ENCODE results near the gene FOXK1.
"Not testable (repeated sequence)": the region's sequence is repeated elsewhere in the genome, so short reads cannot be mapped to it uniquely, and the experiment has no call there.

FOXK1 gene

GRCh38 chr7:4681886-4682620, at the start of gene FOXK1:
FOXK1 (plus strand) TSS chr7:4682295; CDS start chr7:4682309, 14 bp downstream.
- ATAC-seq: peak; percentile 84 to 87

DNA sequence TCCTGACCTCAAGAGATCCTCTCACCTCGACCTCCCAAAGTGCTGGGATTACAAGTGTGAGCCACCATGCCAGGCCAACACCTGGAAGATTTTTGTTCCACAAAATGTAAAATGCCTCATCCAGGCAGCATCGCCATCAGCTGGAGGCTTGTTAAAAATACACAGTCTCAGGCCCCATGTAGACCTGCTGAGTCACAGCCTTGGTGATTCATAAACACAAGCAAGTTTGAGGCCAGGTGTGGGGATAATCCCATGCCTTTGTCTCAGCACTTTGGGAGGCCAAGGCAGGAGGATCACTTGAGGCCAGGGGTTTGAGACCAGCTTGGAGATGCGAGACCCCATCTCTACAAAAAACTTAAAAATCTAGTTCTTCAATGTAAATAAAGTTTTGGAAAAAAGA, 49.1 kb upstream of the FOXK1 start:
- peak; percentile 41 to 66 for ATAC-seq

DNA sequence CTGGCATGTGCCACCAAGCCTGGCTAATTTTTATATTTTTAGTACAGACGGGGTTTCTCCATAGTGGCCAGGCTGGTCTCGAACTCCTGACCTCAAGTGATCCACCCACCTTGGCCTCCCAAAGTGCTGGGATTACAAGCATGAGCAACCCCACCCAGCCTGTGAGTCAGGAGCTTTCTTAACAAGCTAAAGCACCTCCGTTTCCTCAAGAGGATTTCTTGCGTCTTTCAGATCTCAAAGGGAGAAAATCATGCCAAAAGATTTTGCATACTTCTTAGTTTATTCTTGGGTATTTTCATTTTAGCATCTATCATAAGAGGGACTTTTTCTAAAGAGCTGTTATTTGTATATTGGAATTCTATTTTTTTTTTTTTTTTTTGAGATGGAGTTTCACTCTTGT, 47.9 kb upstream of the FOXK1 start:
- ATAC-seq: no peak

- ATAC-seq: no peak
Observed at GRCh38 chr7:4638781-4639575, 43.1 kb upstream of the FOXK1 start.

- ATAC-seq: peak in 1 of 2 donors; percentile 34
Observed at GRCh38 chr7:4641091-4641666, 40.9 kb upstream of the FOXK1 start.

- peak; percentile 80 to 83 for ATAC-seq
Observed at GRCh38 chr7:4641667-4642467, 40.2 kb upstream of the FOXK1 start.

DNA sequence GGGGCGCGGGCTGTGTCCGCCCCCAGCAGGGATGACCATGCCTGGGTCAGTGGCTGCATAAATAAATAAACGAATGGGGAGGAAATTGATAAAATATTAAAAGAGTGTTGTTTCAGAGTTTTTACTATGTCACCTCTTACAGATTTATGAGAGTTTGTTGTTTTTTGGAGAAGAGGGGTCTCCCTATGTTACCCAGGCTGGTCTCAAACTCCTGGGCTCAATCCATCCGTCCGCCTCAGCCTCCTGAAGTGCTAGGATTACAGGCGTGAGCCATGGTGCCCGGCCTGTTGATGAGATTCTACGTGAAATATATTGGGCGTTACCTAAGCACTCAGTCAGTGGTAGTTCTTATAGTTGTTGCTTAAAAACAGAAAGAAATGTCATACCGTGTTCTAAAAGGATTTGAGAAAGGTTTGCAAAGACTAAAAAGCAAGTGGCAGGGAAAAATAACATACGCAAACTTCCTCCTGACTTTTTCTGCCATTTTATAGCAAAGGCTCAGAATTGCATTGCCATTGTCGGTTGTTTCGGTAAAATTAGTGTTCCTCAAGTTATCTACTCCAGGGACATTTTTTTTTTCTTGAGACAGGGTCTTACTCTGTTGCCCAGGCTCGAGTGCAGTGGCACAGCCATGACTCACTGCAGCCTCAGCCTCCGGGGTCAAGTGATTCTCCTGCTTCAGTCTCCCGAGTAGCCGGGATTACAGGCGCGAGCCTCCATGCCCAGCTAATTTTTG, 39.5 kb upstream of the FOXK1 start:
- ATAC-seq: no peak

DNA sequence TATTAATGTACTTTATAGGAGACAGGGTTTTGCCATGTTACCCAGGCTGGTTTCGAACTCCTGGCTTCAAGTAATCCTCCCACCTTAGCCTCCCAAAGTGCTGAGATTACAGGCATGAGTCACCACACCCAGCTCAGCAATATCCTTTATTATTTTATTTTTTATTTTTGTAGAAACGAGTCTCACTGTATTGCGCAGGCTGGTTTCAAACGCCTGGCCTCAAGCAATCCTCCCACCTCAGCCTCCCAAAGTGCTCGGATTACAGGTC, 39.0 kb upstream of the FOXK1 start:
- ATAC-seq: not testable (repeated sequence)

DNA sequence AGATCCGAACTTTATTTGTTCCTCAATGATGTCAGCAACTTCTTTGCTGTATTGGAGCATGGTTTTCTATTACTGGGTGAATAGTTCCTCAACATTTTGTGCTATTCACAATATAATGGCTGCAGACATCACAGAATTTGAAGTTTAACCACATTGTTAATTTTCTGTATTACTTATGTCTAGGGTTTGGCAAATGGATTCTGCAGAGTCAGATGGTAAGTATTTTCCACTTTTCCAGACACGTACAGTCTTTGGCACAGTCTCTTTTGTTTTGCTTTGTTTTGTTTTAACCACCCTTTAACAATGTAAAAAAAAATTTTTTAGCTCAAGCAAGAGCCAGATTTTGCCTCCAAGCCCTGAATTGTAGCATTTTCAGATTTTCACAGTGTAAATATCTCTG, 36.8 kb upstream of the FOXK1 start:
- no peak for ATAC-seq

- no peak for ATAC-seq
Observed at GRCh38 chr7:4648111-4648510, 34.0 kb upstream of the FOXK1 start.

GRCh38 chr7:4650433-4651047, 31.6 kb upstream of the FOXK1 start:
- no peak for ATAC-seq

GRCh38 chr7:4653771-4654170, 28.3 kb upstream of the FOXK1 start:
- no peak for ATAC-seq

GRCh38 chr7:4655311-4655710, 26.8 kb upstream of the FOXK1 start:
- no peak for ATAC-seq

- ATAC-seq: no peak
Observed at GRCh38 chr7:4655896-4656295, 26.2 kb upstream of the FOXK1 start.

DNA sequence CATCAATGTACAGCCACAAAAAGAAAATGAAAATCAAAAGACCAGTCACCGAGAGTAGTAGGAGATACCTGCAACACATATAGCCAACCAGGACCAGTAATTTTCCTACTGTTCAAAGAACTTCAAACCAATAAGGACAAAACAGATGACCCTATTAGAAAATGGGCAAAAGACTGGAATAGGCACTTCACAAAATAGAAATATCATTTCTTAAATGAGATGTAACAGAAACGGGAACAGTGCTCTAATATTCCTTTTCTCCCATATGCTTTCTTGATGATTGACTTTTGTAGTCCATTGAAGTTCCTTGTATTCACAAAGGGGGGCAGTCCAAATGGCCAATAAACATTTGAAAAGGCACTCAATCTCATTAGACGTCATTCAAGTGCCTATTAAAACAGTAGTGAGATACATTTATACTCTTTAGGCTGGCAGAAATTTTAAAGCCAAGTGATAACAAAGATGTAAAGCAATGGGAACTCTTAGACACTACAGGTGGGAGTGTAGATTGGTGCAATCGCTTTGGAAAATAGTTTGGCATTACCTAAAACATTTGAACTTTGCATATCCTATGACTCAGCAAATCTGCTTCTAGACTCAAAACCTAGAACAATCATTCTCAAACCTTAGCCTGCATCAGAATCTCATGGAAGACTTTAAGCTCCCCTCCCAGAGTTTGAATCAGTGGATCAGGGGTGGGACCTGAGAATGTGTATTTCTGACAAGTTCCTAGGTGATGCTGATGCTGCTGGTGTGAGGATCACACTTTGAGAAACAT, 24.3 kb upstream of the FOXK1 start:
- no peak for ATAC-seq

DNA sequence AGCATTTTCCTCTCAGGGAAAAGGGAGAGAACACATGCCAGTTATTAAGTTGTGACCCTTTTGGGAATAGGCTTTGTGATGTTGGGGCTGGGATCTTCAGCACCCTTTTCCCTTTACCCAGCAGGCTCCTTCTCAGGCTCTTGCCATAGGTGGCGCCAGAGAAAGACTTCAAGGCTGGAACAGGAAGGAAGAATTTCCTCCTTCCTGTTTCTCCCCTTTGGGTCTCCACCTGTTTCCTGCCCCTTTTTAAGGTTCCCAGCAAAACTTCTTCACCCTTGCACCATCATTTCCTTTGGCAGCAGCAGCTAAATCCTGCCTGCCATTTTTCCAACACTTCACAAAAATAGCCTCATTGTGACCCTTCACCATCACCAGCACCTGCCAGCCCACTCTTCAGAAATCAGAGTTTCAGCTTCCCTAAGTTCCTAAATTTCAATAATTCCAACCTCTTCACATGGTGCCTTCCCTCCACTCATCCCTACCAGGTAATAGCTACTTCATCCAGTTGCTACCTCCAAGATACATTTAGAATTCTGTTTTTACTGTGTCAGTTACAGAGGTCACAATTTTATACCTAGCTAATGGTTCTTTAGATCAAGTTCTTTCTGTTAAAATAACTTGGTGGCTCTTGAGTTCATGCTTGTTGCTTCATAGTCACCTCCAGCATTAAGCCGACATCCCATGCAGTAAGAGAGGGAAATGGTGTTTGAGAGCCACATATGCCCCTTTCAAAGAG, 22.4 kb upstream of the FOXK1 start:
- no peak for ATAC-seq

DNA sequence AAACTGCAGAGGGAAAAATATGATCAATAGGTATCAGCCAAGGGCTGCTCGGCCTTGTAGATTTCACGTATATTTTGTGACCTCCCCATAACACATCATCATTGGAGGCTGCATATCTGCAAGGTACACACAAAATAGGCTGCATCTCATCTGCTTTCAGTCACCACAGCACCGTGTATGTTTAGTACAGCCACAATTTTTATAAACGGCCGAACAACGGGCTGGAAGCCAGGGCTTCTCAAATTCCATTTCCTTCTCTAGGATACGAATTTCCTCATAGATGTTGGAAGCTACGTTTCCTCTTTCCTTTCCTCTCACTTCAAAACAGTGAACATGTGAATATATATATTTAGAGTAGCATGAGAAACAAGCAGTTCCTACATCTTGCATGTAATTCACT, 20.2 kb upstream of the FOXK1 start:
- ATAC-seq: no peak

- ATAC-seq: peak; percentile 70 to 78
Observed at GRCh38 chr7:4663239-4664018, 18.7 kb upstream of the FOXK1 start.

- ATAC-seq: no peak
Observed at GRCh38 chr7:4665661-4666060, 16.4 kb upstream of the FOXK1 start.

All from activated CD4-positive, CD25-positive, alpha-beta regulatory T cell treated with anti-CD3 and anti-CD28 coated beads, Interleukin-2, amount 50 U/mL, for 24 hours (primary cell).